ENCODE measurements around the gene B3GNT5.

DNA sequence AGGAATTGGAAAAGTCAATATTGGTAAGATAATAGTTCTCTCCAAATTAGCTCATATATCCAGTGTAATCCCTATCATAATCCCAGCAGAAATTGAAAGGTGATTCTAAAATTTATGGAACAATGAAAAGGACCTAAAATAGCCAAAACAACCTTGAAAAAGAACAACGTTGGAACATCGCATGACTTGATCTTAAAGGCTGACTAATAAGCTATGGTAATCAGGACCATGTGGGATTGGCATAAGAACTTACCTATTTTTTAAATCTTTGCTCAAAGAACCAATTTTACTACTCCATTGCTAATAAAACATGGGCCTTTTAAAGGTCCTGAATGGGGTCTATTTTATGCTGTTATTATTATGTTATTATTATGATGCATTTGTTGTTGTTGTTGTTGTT is 40.9 kb downstream of the B3GNT5 start:
- TF ChIP-seq, protein P1, sequence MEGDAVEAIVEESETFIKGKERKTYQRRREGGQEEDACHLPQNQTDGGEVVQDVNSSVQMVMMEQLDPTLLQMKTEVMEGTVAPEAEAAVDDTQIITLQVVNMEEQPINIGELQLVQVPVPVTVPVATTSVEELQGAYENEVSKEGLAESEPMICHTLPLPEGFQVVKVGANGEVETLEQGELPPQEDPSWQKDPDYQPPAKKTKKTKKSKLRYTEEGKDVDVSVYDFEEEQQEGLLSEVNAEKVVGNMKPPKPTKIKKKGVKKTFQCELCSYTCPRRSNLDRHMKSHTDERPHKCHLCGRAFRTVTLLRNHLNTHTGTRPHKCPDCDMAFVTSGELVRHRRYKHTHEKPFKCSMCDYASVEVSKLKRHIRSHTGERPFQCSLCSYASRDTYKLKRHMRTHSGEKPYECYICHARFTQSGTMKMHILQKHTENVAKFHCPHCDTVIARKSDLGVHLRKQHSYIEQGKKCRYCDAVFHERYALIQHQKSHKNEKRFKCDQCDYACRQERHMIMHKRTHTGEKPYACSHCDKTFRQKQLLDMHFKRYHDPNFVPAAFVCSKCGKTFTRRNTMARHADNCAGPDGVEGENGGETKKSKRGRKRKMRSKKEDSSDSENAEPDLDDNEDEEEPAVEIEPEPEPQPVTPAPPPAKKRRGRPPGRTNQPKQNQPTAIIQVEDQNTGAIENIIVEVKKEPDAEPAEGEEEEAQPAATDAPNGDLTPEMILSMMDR (IDR thresholded peaks at IDR 0.05), result no peak
- TF ChIP-seq POLR2A (IDR thresholded peaks at IDR 0.05), result no peak

All from esophagus squamous epithelium (tissue), 4 donors.